OCI-LY3 (cell line): ENCODE results near the gene CHN2.

Experiments
- CTCF ChIP-seq: fragments of 200-600, 300-600 bp; sonication (generic); IDR thresholded peaks from 2 replicates; pipeline ENCODE4 v1.5.1; 2014; ENCODE audit warnings: antibody characterized with exemption, low read length, low read depth
- EZH2phosphoT487 ChIP-seq: fragments of 200-600 bp; shearing (Covaris generic); IDR thresholded peaks from 2 replicates; pipeline ENCODE4 v1.6.1; 2018; ENCODE audit warnings: antibody characterized with exemption, mixed run types, low read depth

GRCh38 chr7:29214816-29215215 lies 20.2 kb downstream of the CHN2 start:
- TF ChIP-seq EZH2phosphoT487 = no peak
- TF ChIP-seq CTCF = no peak
